ENCODE measurements around the gene TMEM108.

Gene TMEM108

GRCh38 chr3:133230195-133230594, 192.0 kb downstream of the TMEM108 start:
- TF ChIP-seq, protein P1, sequence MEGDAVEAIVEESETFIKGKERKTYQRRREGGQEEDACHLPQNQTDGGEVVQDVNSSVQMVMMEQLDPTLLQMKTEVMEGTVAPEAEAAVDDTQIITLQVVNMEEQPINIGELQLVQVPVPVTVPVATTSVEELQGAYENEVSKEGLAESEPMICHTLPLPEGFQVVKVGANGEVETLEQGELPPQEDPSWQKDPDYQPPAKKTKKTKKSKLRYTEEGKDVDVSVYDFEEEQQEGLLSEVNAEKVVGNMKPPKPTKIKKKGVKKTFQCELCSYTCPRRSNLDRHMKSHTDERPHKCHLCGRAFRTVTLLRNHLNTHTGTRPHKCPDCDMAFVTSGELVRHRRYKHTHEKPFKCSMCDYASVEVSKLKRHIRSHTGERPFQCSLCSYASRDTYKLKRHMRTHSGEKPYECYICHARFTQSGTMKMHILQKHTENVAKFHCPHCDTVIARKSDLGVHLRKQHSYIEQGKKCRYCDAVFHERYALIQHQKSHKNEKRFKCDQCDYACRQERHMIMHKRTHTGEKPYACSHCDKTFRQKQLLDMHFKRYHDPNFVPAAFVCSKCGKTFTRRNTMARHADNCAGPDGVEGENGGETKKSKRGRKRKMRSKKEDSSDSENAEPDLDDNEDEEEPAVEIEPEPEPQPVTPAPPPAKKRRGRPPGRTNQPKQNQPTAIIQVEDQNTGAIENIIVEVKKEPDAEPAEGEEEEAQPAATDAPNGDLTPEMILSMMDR (IDR thresholded peaks at IDR 0.05; ENCODE audit: extremely low read depth, insufficient read depth, missing control alignments), result no peak
- in situ Hi-C loops (cut with MboI; ENCODE audit: low pct_unique_long_range_greater_than_20kb, low sequenced_read_pairs, unreplicated experiment), result no loop called here
- no peak for DNase-seq (ENCODE audit: low spot score)

DNA sequence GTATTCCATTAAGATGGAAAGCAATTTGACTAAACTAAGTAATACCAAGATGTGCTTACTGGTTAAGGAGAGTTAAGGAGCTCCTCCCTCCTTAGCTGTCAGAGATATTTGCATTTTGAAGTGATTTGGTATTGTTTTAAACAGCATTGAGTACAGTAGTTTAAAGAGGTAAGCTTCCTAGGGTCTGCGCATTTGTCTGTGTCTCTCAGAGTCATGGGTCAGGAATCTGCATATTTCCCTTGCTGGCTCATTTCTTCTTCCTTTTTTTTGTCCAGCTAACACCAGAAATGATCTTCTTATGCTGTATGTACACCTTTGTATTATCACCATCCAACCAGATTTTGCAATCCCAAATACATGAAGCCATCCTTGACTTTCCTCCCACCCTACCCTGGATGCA, 198.7 kb downstream of the TMEM108 start:
- in situ Hi-C loops (cut with MboI; ENCODE audit: low pct_unique_long_range_greater_than_20kb, low sequenced_read_pairs, unreplicated experiment), result no loop called here
- TF ChIP-seq, protein P1 (IDR thresholded peaks at IDR 0.05; ENCODE audit: extremely low read depth, insufficient read depth, missing control alignments), result no peak
- DNase-seq (ENCODE audit: low spot score), result no peak

GRCh38 chr3:133237380-133237779, 199.2 kb downstream of the TMEM108 start:
- TF ChIP-seq, protein P1 (IDR thresholded peaks at IDR 0.05; ENCODE audit: extremely low read depth, insufficient read depth, missing control alignments), result no peak
- no peak for DNase-seq (ENCODE audit: low spot score)
- in situ Hi-C loops (cut with MboI; ENCODE audit: low pct_unique_long_range_greater_than_20kb, low sequenced_read_pairs, unreplicated experiment), result no loop called here

DNA sequence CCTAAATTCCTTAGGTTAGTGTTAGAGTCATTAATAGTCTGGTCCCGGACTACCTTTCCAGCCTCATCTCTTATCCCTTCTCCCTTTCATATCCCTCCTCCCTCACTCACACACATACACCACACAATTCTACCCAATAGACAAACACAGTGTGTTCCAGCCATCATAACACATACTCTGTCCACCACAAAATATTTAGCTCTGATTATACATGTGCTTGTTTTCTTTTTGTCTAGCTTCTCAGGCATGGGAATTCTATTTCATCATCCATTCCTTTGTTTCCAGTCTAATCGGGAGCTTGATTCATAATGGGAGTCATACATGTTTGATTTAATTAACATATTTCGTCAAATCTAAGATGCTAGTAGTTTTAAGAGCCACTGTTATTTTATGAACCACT, 199.8 kb downstream of the TMEM108 start:
- TF ChIP-seq, protein P1 (IDR thresholded peaks at IDR 0.05; ENCODE audit: extremely low read depth, insufficient read depth, missing control alignments), result no peak
- no peak for DNase-seq (ENCODE audit: low spot score)
- in situ Hi-C loops (cut with MboI; ENCODE audit: low pct_unique_long_range_greater_than_20kb, low sequenced_read_pairs, unreplicated experiment), result no loop called here

DNA sequence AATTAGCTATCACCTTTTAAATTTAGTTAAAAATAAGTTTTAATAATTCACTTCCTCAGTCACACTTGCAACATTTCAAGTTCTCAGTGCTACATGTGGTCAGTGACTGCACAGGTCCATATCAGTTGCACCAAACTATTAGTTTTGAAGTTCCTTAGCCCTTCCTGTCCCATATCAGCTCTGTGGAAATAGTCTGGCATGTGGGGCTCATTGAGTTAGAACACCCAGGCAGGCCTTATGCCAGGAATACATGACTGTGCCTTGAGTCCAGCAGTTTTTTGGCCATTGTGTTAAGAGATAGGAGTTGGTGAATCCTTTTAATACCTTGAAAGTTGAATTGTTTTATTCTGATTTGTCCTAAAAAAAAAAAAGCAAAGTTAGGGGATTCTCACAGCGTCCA, 207.9 kb downstream of the TMEM108 start:
- DNase-seq (ENCODE audit: low spot score), result no peak
- TF ChIP-seq, protein P1 (IDR thresholded peaks at IDR 0.05; ENCODE audit: extremely low read depth, insufficient read depth, missing control alignments), result no peak
- in situ Hi-C loops (cut with MboI; ENCODE audit: low pct_unique_long_range_greater_than_20kb, low sequenced_read_pairs, unreplicated experiment), result no loop called here

DNA sequence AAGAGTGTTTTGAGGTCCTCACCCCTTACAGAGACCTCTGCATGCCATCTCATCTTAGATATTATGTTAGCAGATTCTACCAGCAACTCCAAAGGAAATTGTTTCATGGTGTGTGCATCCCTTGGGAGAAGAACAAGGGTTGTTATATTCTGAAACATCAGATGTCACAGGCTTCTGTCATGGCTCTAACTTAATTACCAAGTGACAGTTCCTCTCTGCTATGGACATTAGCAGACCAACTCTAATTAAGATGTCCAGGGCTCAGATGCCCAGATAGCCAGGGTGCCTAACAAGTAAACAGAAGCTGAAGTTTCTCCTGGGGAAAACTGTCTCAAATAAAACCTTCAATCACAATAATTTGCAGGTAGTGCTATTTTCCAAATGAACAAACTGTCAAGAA, 208.6 kb downstream of the TMEM108 start:
- TF ChIP-seq, protein P1 (IDR thresholded peaks at IDR 0.05; ENCODE audit: extremely low read depth, insufficient read depth, missing control alignments), result no peak
- no peak for DNase-seq (ENCODE audit: low spot score)
- in situ Hi-C loops (cut with MboI; ENCODE audit: low pct_unique_long_range_greater_than_20kb, low sequenced_read_pairs, unreplicated experiment), result no loop called here

DNA sequence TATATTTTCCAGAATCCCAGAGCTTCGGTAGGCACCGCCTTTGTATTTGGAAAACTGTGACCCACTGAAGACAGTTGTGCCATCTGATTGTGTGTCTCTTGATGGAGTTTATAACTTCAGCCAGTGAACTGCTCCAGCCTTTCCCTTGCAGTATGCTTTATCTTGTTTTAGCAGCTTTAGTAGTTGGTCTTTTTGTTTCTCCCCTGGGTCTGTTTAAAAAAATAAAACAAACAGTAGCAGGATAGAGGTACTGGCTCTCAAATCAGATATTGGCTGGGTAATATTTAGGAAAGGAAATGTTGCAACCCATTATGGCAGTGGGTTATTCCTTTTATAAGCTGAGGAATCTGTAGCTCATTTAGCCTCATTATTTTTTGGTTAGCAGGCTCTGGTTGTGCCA, 210.2 kb downstream of the TMEM108 start:
- DNase-seq (ENCODE audit: low spot score), result no peak
- TF ChIP-seq, protein P1 (IDR thresholded peaks at IDR 0.05; ENCODE audit: extremely low read depth, insufficient read depth, missing control alignments), result no peak
- in situ Hi-C loops (cut with MboI; ENCODE audit: low pct_unique_long_range_greater_than_20kb, low sequenced_read_pairs, unreplicated experiment), result no loop called here

All from GM13977 (cell line).